GM18505 (cell line): ENCODE results near the gene MUC2.

ENCODE experiments used
- ATAC-seq: cut with Tn5 transposase; IDR thresholded peaks from one replicate; pipeline ENCODE4 v1.9.1; 2021; ENCODE audit not compliant: unreplicated experiment
- POLR2A ChIP-seq: IDR thresholded peaks from 4 replicates; pipeline ENCODE4 v1.6.1; 2011; ENCODE audit warnings: borderline replicate concordance; ENCODE audit not compliant: insufficient read depth, insufficient read length; ENCODE audit errors: extremely low read depth

Gene MUC2

GRCh38 chr11:1040428-1041148, 34.1 kb upstream of the MUC2 start:
- no peak for ATAC-seq
- no peak for TF ChIP-seq POLR2A

DNA sequence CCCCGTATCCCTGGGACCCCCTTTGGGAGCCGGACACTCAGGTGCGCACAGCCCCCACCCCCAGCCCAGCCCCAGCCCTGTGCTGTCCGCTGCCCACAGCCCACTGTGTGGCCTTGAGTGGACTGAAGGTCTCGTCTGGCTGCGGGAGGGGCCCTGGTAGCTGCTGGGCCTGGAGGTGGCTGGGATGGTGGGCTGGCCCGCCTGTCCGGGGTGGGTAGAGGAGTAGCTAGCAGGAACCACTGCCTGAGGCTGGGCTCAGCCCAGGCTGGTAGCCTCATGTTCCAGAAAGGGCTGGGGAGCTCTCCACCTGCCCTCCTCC, 33.6 kb upstream of the MUC2 start:
- no peak for ATAC-seq

DNA sequence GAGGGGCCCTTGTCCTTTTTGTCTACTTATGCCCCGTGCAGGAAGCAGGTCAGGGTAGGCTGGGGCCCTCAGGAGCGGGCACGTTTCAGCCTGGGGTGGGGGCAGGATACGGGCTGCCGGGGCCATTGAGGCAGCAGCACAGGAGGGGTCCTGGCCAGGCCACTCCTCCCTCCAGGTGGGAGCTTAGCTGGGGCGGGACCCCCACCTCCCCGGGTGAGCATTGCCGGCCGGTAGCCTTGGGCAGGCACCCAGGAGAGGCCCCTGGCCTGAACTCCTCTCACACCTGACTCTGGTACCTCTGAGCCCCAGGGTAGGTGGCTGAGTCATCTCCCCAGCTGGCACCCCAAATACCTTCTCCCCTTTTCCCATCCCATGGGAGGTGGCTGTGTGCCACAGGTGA, 33.2 kb upstream of the MUC2 start:
- no peak for ATAC-seq
- TF ChIP-seq POLR2A = no peak

More for the DNA sequence above, 33.6 kb upstream of the MUC2 start:
- TF ChIP-seq POLR2A = no peak

DNA sequence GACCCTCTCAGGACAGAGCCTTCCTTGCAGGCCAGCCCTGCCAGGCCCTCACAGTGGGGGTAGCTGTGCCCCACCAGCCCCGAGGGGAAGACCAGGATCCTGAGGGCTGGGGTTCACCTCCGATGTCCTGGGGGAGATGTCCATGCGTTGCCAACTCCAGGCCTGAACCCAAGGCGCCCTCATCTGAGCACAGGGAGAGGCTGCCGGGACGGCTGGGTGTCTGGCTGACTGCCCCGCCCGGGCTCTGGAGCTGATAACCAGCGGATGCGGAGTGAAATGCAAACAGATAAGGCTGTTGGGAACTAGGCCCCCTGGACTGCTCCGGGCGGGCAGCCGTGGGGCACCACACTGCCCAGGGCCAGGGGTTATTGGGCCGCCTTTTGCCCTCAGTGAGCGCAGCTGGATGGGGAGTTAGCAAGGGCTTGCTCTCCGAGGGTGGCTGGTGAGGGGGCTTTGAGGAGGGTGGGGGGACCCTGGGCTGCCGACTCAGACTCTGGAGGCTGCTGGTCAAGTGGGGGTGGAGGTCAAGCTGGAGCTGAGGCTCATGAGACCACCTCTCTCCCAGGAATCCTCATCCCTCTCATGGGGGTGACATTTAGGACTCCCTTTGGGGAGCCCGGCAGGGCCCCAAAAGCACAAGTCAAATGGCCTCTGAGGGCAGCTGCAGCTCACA, 32.6 kb upstream of the MUC2 start:
- no peak for ATAC-seq
- TF ChIP-seq POLR2A = no peak

DNA sequence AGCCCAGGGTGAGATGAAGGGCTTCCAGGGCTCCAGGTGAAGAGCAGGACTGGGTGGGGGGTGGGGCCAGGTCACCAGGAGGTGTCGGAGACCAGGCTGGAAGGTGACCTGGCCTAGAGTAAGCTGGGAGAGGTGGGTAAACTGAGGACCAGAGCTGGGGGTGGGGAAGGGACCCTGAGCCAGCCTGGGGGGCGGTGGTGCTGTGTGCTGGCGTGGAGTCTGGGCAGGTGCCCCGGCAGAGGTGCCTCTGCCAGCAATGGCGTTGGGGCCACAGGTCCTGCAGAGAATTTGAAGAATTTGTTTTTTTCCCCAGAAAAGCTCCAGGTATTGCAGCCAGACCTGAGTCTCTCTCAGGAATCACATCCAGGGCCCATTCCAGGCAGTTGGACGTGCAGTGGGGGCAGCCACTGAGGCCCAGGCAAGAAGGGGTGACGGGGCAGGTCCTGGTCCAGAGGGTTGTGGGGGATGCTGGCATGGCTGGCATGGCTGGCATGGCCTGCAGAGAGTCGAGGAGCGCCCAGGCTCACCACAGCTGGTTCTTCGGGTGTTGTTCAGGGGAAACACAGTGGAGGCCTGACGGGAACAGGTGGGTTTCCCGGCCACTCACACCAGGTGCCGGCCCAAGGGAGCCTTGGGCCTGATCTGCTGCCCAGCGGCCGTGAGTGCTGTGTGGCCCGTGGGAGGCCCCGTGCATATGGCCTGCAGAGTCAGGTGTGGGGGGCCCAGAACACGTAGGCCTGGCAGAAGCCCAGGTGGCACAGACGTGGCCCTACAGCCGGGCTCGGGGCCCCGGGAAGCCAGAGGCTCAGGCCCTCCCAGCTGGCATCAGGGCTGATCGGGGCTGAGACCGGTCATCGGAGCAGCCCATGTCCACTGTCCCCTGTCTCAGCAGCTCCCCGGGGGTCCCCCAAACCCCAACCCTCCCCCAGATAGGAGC, 31.8 kb upstream of the MUC2 start:
- no peak for TF ChIP-seq POLR2A
- no peak for ATAC-seq

- TF ChIP-seq POLR2A = no peak
- no peak for ATAC-seq
Measured at GRCh38 chr11:1043563-1044096, 31.0 kb upstream of the MUC2 start.

DNA sequence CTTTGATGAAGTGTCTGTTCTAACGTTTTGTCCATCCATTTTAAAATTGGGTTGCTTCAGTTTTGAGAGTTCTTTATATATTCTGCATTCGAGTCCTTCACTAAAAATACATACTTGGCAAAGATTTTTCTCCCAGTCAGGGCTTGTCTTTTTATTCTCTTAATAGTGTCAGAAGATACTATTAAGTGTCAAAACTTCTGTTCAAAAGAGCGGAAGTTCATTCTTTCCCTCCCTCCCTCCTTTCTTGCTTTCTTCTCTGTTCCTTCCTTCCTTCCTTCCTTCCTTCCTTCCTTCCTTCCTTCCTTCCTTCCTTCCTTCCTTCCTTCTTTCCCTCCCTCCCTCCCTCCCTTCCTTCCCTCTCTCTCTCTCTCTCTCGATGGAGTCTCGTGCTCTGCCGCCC, 30.5 kb upstream of the MUC2 start:
- no peak for ATAC-seq
- no peak for TF ChIP-seq POLR2A

GRCh38 chr11:1047595-1048156, 27.0 kb upstream of the MUC2 start:
- no peak for TF ChIP-seq POLR2A

DNA sequence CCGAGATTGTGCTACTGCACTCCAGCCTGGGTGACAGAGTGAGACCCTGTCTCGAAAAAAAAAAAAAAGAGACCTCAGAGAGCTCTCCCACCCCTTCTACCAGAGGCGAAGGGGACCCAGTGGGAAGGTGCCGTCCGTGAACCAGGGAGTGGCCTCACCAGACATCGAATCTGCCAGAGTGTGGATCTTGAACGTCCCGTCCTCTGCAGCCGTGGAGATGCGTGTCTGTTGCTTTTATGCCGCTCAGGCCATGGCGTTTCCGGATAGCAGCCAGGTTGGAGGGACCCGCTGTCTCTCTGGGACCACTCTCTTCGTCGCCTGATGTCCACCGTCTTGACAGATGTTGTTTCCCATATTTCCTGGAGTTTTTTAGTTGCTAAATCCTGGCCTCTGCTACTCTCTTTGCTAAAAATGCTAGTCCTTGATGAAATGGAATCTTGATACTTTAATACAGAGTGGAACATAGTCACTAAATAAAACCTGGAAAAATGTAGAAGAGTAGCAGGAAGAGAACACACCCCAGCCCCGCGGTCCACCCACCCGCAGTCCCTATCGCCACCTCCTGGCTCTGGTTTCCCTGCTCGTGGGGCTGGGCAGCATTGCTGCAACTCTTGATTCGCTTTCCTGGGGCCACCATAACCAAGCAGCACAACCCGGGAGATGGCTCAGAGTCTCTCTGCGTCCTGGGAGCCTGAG, 26.2 kb upstream of the MUC2 start:
- ATAC-seq = no peak
- TF ChIP-seq POLR2A = no peak

More at GRCh38 chr11:1047595-1048156, 27.0 kb upstream of the MUC2 start:
- no peak for ATAC-seq

GRCh38 chr11:1049071-1049405, 25.6 kb upstream of the MUC2 start:
- ATAC-seq = no peak

DNA sequence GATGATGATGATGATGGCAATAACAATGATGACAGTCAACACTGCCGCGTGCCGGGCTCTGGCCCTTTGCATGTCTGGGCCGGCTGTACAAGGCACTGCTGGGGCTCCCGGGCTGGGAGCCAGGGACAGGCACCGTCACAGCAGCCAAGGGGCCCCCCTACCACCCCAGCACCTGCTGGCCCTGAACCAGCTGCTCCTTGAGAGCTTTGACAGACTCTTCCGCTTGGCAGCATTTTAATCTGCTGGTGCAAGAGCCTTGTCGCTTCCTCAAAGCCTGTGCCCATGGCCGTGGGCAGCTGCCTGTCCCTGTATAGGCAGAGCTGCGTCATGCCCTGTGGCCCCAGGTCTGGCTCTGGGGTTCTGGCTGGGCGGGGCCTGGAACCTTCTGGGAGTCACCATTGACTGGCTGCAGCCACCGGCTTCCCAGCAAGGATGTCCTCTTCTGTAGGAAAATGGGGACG, 25.2 kb upstream of the MUC2 start:
- TF ChIP-seq POLR2A = no peak
- no peak for ATAC-seq

More at GRCh38 chr11:1049071-1049405, 25.6 kb upstream of the MUC2 start:
- TF ChIP-seq POLR2A = no peak

- no peak for TF ChIP-seq POLR2A
- ATAC-seq = no peak
Measured at GRCh38 chr11:1049911-1050580, 24.6 kb upstream of the MUC2 start.
